Neural cell (in vitro differentiated cells): ENCODE data around the gene DDN.

ENCODE experiments used
- EP300 ChIP-seq: fragments of 450-650 bp; conservative IDR thresholded peaks from 2 replicates; pipeline ENCODE4 v1.6.1; 2014; ENCODE audit warnings: antibody characterized with exemption, mild to moderate bottlenecking, moderate library complexity; ENCODE audit not compliant: poor library complexity, severe bottlenecking
- EZH2 ChIP-seq: fragments of 200-600, 300-800 bp; shearing (Covaris generic), sonication (generic); IDR thresholded peaks from 2 replicates; pipeline ENCODE4 v1.6.1; 2014; ENCODE audit warnings: antibody characterized with exemption, low read length, borderline replicate concordance, mild to moderate bottlenecking; ENCODE audit not compliant: insufficient read depth, poor library complexity, severe bottlenecking
- POLR2AphosphoS5 ChIP-seq: IDR thresholded peaks from 2 replicates; pipeline ENCODE4 v1.6.1; 2012
- RAD21 ChIP-seq: fragments of 450-650 bp; conservative IDR thresholded peaks from 2 replicates; pipeline ENCODE4 v1.6.1; 2014; ENCODE audit warnings: antibody characterized with exemption, mild to moderate bottlenecking, moderate library complexity
- SMC3 ChIP-seq: fragments of 450-650 bp; conservative IDR thresholded peaks from 2 replicates; pipeline ENCODE4 v1.6.1; 2014; ENCODE audit warnings: antibody characterized with exemption, mild to moderate bottlenecking, moderate library complexity; ENCODE audit not compliant: poor library complexity
- TF ChIP-seq, protein P1 (sequence below): fragments of 450-650 bp; IDR thresholded peaks from 2 replicates; pipeline ENCODE4 v1.5.1; 2014; ENCODE audit warnings: antibody characterized with exemption, mild to moderate bottlenecking, moderate library complexity; ENCODE audit not compliant: poor library complexity, severe bottlenecking
- TF ChIP-seq, protein P2 (sequence below): IDR thresholded peaks from 2 replicates; pipeline ENCODE4 v1.6.1; 2012; ENCODE audit warnings: borderline replicate concordance

DNA sequence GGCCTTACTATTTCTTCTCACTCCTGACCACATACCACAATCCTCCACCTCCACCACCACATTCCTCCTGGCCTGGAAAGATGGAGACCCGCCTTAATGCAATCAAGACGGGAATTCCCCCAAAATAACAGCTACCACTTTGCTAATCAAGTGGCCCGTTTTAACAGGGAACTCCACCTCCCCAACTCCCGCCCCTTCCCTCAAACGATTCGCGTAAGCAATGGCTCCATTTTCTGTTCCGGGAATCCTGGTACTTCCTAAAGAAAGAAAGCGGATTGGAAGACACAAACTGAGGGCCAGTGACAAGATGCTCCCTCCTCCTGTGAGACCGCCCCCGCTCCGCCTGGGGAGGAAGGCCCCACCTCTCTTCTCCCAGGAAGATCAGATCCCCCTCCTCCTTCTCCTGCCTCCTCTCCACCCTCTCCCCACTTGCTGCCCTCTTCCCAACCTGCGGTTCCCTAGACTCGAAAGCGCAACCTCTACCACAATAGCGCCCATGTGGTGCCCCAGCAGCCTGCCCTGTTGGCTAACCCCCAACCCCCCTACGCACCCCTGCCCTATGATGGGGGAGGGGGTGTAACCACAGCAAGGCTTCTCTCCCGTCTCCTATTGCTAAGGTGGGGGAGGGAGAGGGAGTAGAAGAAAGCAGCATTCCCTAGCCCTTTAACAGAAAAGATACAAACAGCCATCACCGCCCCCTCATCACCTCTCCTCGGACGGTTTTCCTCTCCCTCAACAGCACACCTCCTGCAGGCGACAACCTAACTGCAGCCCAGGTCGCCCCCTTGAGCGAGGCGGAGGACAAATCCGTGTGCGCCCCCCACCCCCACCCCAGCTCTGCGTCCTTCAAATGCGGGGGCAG is 42.7 kb downstream of the DDN start:
- TF ChIP-seq, protein P1, sequence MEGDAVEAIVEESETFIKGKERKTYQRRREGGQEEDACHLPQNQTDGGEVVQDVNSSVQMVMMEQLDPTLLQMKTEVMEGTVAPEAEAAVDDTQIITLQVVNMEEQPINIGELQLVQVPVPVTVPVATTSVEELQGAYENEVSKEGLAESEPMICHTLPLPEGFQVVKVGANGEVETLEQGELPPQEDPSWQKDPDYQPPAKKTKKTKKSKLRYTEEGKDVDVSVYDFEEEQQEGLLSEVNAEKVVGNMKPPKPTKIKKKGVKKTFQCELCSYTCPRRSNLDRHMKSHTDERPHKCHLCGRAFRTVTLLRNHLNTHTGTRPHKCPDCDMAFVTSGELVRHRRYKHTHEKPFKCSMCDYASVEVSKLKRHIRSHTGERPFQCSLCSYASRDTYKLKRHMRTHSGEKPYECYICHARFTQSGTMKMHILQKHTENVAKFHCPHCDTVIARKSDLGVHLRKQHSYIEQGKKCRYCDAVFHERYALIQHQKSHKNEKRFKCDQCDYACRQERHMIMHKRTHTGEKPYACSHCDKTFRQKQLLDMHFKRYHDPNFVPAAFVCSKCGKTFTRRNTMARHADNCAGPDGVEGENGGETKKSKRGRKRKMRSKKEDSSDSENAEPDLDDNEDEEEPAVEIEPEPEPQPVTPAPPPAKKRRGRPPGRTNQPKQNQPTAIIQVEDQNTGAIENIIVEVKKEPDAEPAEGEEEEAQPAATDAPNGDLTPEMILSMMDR: peak; percentile 59
- TF ChIP-seq POLR2AphosphoS5 (no peak), SMC3 (no peak), EZH2 (no peak), RAD21 (no peak), EP300 (no peak)
- TF ChIP-seq, protein P2, sequence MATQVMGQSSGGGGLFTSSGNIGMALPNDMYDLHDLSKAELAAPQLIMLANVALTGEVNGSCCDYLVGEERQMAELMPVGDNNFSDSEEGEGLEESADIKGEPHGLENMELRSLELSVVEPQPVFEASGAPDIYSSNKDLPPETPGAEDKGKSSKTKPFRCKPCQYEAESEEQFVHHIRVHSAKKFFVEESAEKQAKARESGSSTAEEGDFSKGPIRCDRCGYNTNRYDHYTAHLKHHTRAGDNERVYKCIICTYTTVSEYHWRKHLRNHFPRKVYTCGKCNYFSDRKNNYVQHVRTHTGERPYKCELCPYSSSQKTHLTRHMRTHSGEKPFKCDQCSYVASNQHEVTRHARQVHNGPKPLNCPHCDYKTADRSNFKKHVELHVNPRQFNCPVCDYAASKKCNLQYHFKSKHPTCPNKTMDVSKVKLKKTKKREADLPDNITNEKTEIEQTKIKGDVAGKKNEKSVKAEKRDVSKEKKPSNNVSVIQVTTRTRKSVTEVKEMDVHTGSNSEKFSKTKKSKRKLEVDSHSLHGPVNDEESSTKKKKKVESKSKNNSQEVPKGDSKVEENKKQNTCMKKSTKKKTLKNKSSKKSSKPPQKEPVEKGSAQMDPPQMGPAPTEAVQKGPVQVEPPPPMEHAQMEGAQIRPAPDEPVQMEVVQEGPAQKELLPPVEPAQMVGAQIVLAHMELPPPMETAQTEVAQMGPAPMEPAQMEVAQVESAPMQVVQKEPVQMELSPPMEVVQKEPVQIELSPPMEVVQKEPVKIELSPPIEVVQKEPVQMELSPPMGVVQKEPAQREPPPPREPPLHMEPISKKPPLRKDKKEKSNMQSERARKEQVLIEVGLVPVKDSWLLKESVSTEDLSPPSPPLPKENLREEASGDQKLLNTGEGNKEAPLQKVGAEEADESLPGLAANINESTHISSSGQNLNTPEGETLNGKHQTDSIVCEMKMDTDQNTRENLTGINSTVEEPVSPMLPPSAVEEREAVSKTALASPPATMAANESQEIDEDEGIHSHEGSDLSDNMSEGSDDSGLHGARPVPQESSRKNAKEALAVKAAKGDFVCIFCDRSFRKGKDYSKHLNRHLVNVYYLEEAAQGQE: peak; percentile 21
